ENCODE results near the gene PIP4K2A.

GRCh38 chr10:22697101-22697500 is 17.3 kb downstream of the PIP4K2A start:
- TF ChIP-seq CTCF (IDR thresholded peaks at IDR 0.05; ENCODE audit: low read depth, low read length): no peak
- TF ChIP-seq EZH2phosphoT487 (IDR thresholded peaks at IDR 0.05; ENCODE audit: low read depth): no peak
